ENCODE measurements around the gene ZNF483.

GRCh38 chr9:111603041-111603440, 78.1 kb downstream of the ZNF483 start:
- no peak for TF ChIP-seq CTCF (IDR thresholded peaks at IDR 0.05)
- TF ChIP-seq POLR2A (IDR thresholded peaks at IDR 0.05) = no peak

Data from testis (tissue), 2 donors.